IMR-90 (cell line): ENCODE data around the gene SPRR2A. TPM values are rescaled to one million over a fixed set of nuclear protein-coding genes. Genes with fewer than 3 reads are reported as not detected.

Source experiments
- ATAC-seq: fragments of 200-7000 bp; cut with Tn5 transposase; 2 replicates; pipeline ENCODE4 v1.9.1; 2020; ENCODE audit warnings: low read depth, mild to moderate bottlenecking, moderate library complexity
- BruUV-seq: library from RNA; stranded (reverse); fragments of 400-500 nt; replicated peaks from 2 replicates; lab custom pipeline; 2021; lab: Mats Ljungman, UMichigan
- CTCF ChIA-PET: fragments of 300-600 bp; formaldehyde crosslinking; extraction: SDS; loops from one replicate; lab custom pipeline; 2021; ENCODE audit warnings: antibody characterized with exemption; lab: Yijun Ruan, JAX
- POLR2A ChIA-PET: fragments of 300-600 bp; sonication (Branson Sonifier 250); formaldehyde crosslinking; loops from one replicate; lab custom pipeline; 2022; ENCODE audit warnings: antibody characterized with exemption; ENCODE audit not compliant: unreplicated experiment; lab: Charles Lee
- DNase-seq: peaks from one replicate; pipeline ENCODE4 v3.0.0; 2013
- H2AFZ ChIP-seq: replicated peaks from 2 replicates; pipeline ENCODE3; 2013; ENCODE audit warnings: low read length, mild to moderate bottlenecking; ENCODE audit not compliant: poor library complexity
- H2AK5ac ChIP-seq: 2 replicates; pipeline ENCODE4 v1.6.1; 2013; ENCODE audit warnings: low read depth, low read length, inconsistent platforms
- H2AK9ac ChIP-seq: replicated peaks from 2 replicates; pipeline ENCODE3; 2013; ENCODE audit warnings: mild to moderate bottlenecking, low read depth, low read length, moderate library complexity; ENCODE audit not compliant: poor library complexity
- H2BK120ac ChIP-seq: 2 replicates; pipeline ENCODE4 v1.6.1; 2013; ENCODE audit warnings: low read depth, low read length, inconsistent platforms
- H2BK15ac ChIP-seq: 3 replicates; pipeline ENCODE4 v1.6.1; 2013; ENCODE audit warnings: low read depth, low read length, inconsistent platforms
- H2BK20ac ChIP-seq: 2 replicates; pipeline ENCODE4 v1.6.1; 2013; ENCODE audit warnings: low read depth, mild to moderate bottlenecking, inconsistent platforms, low read length, moderate library complexity
- H2BK5ac ChIP-seq: 2 replicates; pipeline ENCODE4 v1.6.1; 2013; ENCODE audit warnings: mild to moderate bottlenecking, low read depth, low read length, inconsistent platforms; ENCODE audit not compliant: poor library complexity, severe bottlenecking
- H3K14ac ChIP-seq: replicated peaks from 2 replicates; pipeline ENCODE4 v1.6.1; 2013; ENCODE audit warnings: low read depth, low read length, inconsistent platforms
- H3K18ac ChIP-seq: 2 replicates; pipeline ENCODE4 v1.6.1; 2013; ENCODE audit warnings: low read depth, low read length, control low read depth
- H3K23ac ChIP-seq: 2 replicates; pipeline ENCODE4 v1.6.1; 2013; ENCODE audit warnings: low read depth, low read length, inconsistent platforms
- H3K27ac ChIP-seq: 2 replicates; pipeline ENCODE4 v1.5.1; 2013; ENCODE audit warnings: mild to moderate bottlenecking, control low read depth, low read length; ENCODE audit not compliant: insufficient read depth
- H3K27me3 ChIP-seq: 2 replicates; pipeline ENCODE4 v1.6.1; 2013; ENCODE audit warnings: low read length; ENCODE audit not compliant: control insufficient read depth, insufficient read depth
- H3K36me3 ChIP-seq: 2 replicates; pipeline ENCODE4 v1.6.1; 2013; ENCODE audit warnings: low read length, mixed read lengths; ENCODE audit not compliant: control insufficient read depth, insufficient read depth
- H3K4ac ChIP-seq: 2 replicates; pipeline ENCODE4 v1.6.1; 2013; ENCODE audit warnings: low read depth, low read length, inconsistent platforms
- H3K4me1 ChIP-seq: 2 replicates; pipeline ENCODE4 v1.6.1; 2013; ENCODE audit warnings: low read length, mixed read lengths; ENCODE audit not compliant: control insufficient read depth, insufficient read depth
- H3K4me2 ChIP-seq: 2 replicates; pipeline ENCODE4 v1.6.1; 2013; ENCODE audit warnings: low read depth, mild to moderate bottlenecking, control low read depth, low read length, moderate library complexity
- H3K4me3 ChIP-seq: 2 replicates; pipeline ENCODE4 v1.5.1; 2013; ENCODE audit warnings: low read depth, mild to moderate bottlenecking, control low read depth, low read length, moderate library complexity; ENCODE audit not compliant: insufficient read depth
- H3K56ac ChIP-seq: 2 replicates; pipeline ENCODE4 v1.6.1; 2013; ENCODE audit warnings: low read length, inconsistent platforms; ENCODE audit not compliant: insufficient read depth; ENCODE audit errors: extremely low read depth
- H3K79me1 ChIP-seq, 2 experiments: 2 replicates each; pipeline ENCODE4 v1.6.1; 2013; ENCODE audit warnings: low read length in 2 of 2, inconsistent platforms in 1 of 2, low read depth in 1 of 2
- H3K9ac ChIP-seq: 2 replicates; pipeline ENCODE4 v1.6.1; 2013; ENCODE audit warnings: low read depth, low read length, control low read depth
- H3K9me1 ChIP-seq: 2 replicates; pipeline ENCODE4 v1.6.1; 2013; ENCODE audit warnings: low read length, inconsistent platforms; ENCODE audit not compliant: insufficient read depth
- H3K9me3 ChIP-seq: 2 replicates; pipeline ENCODE4 v1.6.1; 2013; ENCODE audit warnings: low read length; ENCODE audit not compliant: control insufficient read depth, insufficient read depth
- H4K20me1 ChIP-seq: 2 replicates; pipeline ENCODE4 v1.6.1; 2013; ENCODE audit warnings: low read length, inconsistent platforms; ENCODE audit not compliant: insufficient read depth
- H4K5ac ChIP-seq: 2 replicates; pipeline ENCODE4 v1.6.1; 2013; ENCODE audit warnings: mild to moderate bottlenecking, low read depth, low read length, control low read depth
- H4K8ac ChIP-seq, 2 experiments: 2 replicates each; pipeline ENCODE4 v1.6.1; 2013; ENCODE audit warnings: low read depth in 2 of 2, low read length in 2 of 2, control low read depth in 1 of 2, inconsistent platforms in 1 of 2
- H4K91ac ChIP-seq: 2 replicates; pipeline ENCODE4 v1.6.1; 2013; ENCODE audit warnings: low read depth, low read length, inconsistent platforms; ENCODE audit not compliant: insufficient read depth
- BHLHE40 ChIP-seq: fragments of 150-350 bp; IDR thresholded peaks from 2 replicates; pipeline ENCODE4 v1.6.1; 2016; ENCODE audit warnings: mild to moderate bottlenecking, low read depth, low read length
- CEBPB ChIP-seq: IDR thresholded peaks from 2 replicates; pipeline ENCODE4 v1.6.1; 2012; ENCODE audit warnings: low read depth, low read length, improper control_type of control experiment
- CHD1 ChIP-seq: IDR thresholded peaks from 2 replicates; pipeline ENCODE4 v1.6.1; 2012; ENCODE audit warnings: low read depth, low read length, improper control_type of control experiment
- FOS ChIP-seq: fragments of 150-350 bp; IDR thresholded peaks from 2 replicates; pipeline ENCODE4 v1.6.1; 2016; ENCODE audit warnings: low read depth, low read length
- MAFK ChIP-seq: IDR thresholded peaks from 2 replicates; pipeline ENCODE4 v1.6.1; 2012; ENCODE audit warnings: low read depth, low read length, improper control_type of control experiment
- MAZ ChIP-seq: IDR thresholded peaks from 2 replicates; pipeline ENCODE4 v1.6.1; 2012; ENCODE audit warnings: low read depth, mild to moderate bottlenecking, low read length, improper control_type of control experiment, moderate library complexity, borderline replicate concordance
- MXI1 ChIP-seq: IDR thresholded peaks from 2 replicates; pipeline ENCODE4 v1.6.1; 2012; ENCODE audit warnings: low read depth, mild to moderate bottlenecking, low read length, moderate library complexity, borderline replicate concordance
- NFE2L2 ChIP-seq: fragments of 150-350 bp; IDR thresholded peaks from 2 replicates; pipeline ENCODE4 v1.6.1; 2016; ENCODE audit warnings: low read depth, mild to moderate bottlenecking, low read length
- POLR2A ChIP-seq: IDR thresholded peaks from 2 replicates; pipeline ENCODE4 v1.6.1; 2012; ENCODE audit warnings: mild to moderate bottlenecking, low read depth, low read length
- RAD21 ChIP-seq: IDR thresholded peaks from 2 replicates; pipeline ENCODE4 v1.6.1; 2012; ENCODE audit warnings: low read length, improper control_type of control experiment
- RCOR1 ChIP-seq: IDR thresholded peaks from 2 replicates; pipeline ENCODE4 v1.6.1; 2012; ENCODE audit warnings: mild to moderate bottlenecking, low read length, improper control_type of control experiment; ENCODE audit not compliant: insufficient replicate concordance
- RFX5 ChIP-seq: IDR thresholded peaks from 2 replicates; pipeline ENCODE4 v1.8.0; 2012; ENCODE audit warnings: low read depth, mild to moderate bottlenecking, low read length, moderate library complexity
- SMC3 ChIP-seq: fragments of 150-350 bp; IDR thresholded peaks from 2 replicates; pipeline ENCODE4 v1.6.1; 2016; ENCODE audit warnings: low read depth, mild to moderate bottlenecking, antibody characterized with exemption, low read length, moderate library complexity
- WGBS, 2 experiments: methylation state at CpG; one replicate each; pipeline versions ENCODE4 v1.1.5 to v1.1.7; 2013; ENCODE audit warnings: missing lambda C conversion rate in 2 of 2; ENCODE audit not compliant: insufficient read length in 1 of 2; ENCODE audit errors: extremely low coverage in 2 of 2; 5-methylcytosine and 5-hydroxymethylcytosine counted together
- dilution Hi-C: fragments of 300-500 bp; cut with HindIII; formaldehyde crosslinking; loops from one replicate; pipeline ENCODE4 v1.14.3; 2018; ENCODE audit warnings: low sequenced_read_pairs; ENCODE audit not compliant: unreplicated experiment
- in situ Hi-C: fragments of 300-500 bp; cut with MboI; formaldehyde crosslinking; loops from 3 replicates; pipeline ENCODE4 v1.14.3; 2019; ENCODE audit warnings: low sequenced_read_pairs, inconsistent platforms, mixed read lengths
- intact Hi-C: fragments of 100-400 bp; cut with micrococcal nuclease; formaldehyde crosslinking; loops from 2 replicates; pipeline ENCODE4 v1.10.0; 2022
- polyA plus RNA-seq, 3 experiments: library from polyadenylated mRNA; depleted of rRNA; stranded (reverse); fragments of >200 nt; gene quantifications; 2 replicates each; pipeline ENCODE4 v1.2.3, GENCODE V29; 2012; ENCODE audit warnings: low replicate concordance in 1 of 3
- total RNA-seq: library from RNA; depleted of rRNA; stranded (reverse); fragments of >200 nt; gene quantifications from 2 replicates; pipeline ENCODE4 v1.2.3, GENCODE V29; 2012
- TF ChIP-seq, protein P1 (sequence below): fragments of 150-350 bp; IDR thresholded peaks from 2 replicates; pipeline ENCODE4 v1.6.1; 2017; ENCODE audit warnings: mild to moderate bottlenecking, antibody characterized with exemption, low read length, low read depth
- TF ChIP-seq, protein P2 (sequence below): fragments of 150-350 bp; IDR thresholded peaks from 2 replicates; pipeline ENCODE4 v1.6.1; 2016; ENCODE audit warnings: low read depth, mild to moderate bottlenecking, low read length, moderate library complexity, borderline replicate concordance
- TF ChIP-seq, protein P3 (sequence below): conservative IDR thresholded peaks from 2 replicates; pipeline ENCODE4 v1.5.1; 2012; ENCODE audit warnings: mild to moderate bottlenecking, low read depth, low read length, improper control_type of control experiment

SPRR2A gene
- total and polyA plus RNA-seq, 2 of the 4 experiments (the other 2 are of a cell fraction): not detected

DNA sequence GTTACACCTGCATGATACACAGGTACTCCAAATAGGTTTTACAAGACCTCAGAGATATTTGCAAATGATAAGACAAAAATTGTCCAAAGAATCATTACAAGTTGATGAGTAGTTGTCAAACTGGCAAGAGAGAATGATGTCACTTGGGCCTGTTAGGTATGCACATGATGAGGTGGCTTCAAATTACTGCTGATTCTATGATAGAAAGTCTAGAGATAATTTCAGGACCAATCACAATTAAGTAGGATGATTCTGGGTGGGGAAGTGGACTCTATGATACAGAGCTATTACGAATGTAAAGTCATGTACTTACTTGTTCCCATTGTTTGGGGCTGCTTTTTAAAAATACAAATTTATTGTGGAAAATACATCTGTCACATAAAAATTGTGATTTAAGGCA, 31.5 kb downstream of the SPRR2A start:
- H3K9me1 ChIP-seq: no peaks in the 10 kb centered on the region
- no peak overlapping the region for H3K56ac ChIP-seq
- no peak for DNase-seq
- H3K9ac ChIP-seq: no peak overlapping the region
- TF ChIP-seq, protein P1, sequence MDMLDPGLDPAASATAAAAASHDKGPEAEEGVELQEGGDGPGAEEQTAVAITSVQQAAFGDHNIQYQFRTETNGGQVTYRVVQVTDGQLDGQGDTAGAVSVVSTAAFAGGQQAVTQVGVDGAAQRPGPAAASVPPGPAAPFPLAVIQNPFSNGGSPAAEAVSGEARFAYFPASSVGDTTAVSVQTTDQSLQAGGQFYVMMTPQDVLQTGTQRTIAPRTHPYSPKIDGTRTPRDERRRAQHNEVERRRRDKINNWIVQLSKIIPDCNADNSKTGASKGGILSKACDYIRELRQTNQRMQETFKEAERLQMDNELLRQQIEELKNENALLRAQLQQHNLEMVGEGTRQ: no peak
- TF ChIP-seq, protein P2, sequence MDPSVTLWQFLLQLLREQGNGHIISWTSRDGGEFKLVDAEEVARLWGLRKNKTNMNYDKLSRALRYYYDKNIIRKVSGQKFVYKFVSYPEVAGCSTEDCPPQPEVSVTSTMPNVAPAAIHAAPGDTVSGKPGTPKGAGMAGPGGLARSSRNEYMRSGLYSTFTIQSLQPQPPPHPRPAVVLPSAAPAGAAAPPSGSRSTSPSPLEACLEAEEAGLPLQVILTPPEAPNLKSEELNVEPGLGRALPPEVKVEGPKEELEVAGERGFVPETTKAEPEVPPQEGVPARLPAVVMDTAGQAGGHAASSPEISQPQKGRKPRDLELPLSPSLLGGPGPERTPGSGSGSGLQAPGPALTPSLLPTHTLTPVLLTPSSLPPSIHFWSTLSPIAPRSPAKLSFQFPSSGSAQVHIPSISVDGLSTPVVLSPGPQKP: no peak
- no peak for TF ChIP-seq BHLHE40
- TF ChIP-seq POLR2A: no peak
- no peak for TF ChIP-seq MAFK
- TF ChIP-seq, protein P3, sequence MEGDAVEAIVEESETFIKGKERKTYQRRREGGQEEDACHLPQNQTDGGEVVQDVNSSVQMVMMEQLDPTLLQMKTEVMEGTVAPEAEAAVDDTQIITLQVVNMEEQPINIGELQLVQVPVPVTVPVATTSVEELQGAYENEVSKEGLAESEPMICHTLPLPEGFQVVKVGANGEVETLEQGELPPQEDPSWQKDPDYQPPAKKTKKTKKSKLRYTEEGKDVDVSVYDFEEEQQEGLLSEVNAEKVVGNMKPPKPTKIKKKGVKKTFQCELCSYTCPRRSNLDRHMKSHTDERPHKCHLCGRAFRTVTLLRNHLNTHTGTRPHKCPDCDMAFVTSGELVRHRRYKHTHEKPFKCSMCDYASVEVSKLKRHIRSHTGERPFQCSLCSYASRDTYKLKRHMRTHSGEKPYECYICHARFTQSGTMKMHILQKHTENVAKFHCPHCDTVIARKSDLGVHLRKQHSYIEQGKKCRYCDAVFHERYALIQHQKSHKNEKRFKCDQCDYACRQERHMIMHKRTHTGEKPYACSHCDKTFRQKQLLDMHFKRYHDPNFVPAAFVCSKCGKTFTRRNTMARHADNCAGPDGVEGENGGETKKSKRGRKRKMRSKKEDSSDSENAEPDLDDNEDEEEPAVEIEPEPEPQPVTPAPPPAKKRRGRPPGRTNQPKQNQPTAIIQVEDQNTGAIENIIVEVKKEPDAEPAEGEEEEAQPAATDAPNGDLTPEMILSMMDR: no peak
- TF ChIP-seq FOS: no peak
- TF ChIP-seq CHD1: no peak
- no peak for TF ChIP-seq RFX5
- no peak for TF ChIP-seq MXI1
- no peak for TF ChIP-seq MAZ
- TF ChIP-seq CEBPB: no peak
- TF ChIP-seq SMC3: no peak
- TF ChIP-seq RAD21: no peak
- TF ChIP-seq NFE2L2: no peak
- TF ChIP-seq RCOR1: no peak
- H2BK20ac ChIP-seq: no peak overlapping the region
- no peak for ATAC-seq
- no peak overlapping the region for H4K91ac ChIP-seq
- WGBS, 2 experiments: no CpG with 5 or more reads among the region's 1 CpG
- H3K14ac ChIP-seq: no peak overlapping the region
- H3K23ac ChIP-seq: no peak overlapping the region
- H3K27me3 ChIP-seq: no peaks in the 10 kb centered on the region
- in situ Hi-C loops (no loop called here), intact Hi-C loops (no loop called here), dilution Hi-C loops (no loop called here)
- H2BK5ac ChIP-seq: no peak overlapping the region
- ChIA-PET CTCF (interaction anchor here (0.6 to 0.7 kb wide), 2 partner anchors 42 to 941 kb away, joined by 3 read pairs; no protein-coding TSS in a partner anchor), POLR2A (no interaction called here)
- no peaks in the 10 kb centered on the region for H3K9me3 ChIP-seq
- no peaks in the 10 kb centered on the region for H3K36me3 ChIP-seq
- no TSS peak for BruUV-seq
- no peak overlapping the region for H2BK120ac ChIP-seq
- H3K18ac ChIP-seq: no peak overlapping the region
- H3K4ac ChIP-seq: no peak overlapping the region
- H2AK9ac ChIP-seq: no peak overlapping the region
- H4K8ac ChIP-seq: no peak overlapping the region
- no peak overlapping the region for H2AFZ ChIP-seq
- H4K20me1 ChIP-seq: no peaks in the 10 kb centered on the region
- no peak overlapping the region for H3K4me2 ChIP-seq
- H4K5ac ChIP-seq: no peak overlapping the region
- H3K79me1 ChIP-seq: no peaks in the 10 kb centered on the region
- H3K4me1 ChIP-seq: no peaks in the 10 kb centered on the region
- no peak overlapping the region for H3K27ac ChIP-seq
- H3K4me3 ChIP-seq: no peak overlapping the region
- H2BK15ac ChIP-seq: no peak overlapping the region
- H2AK5ac ChIP-seq: no peak overlapping the region
